K562 (cell line): Measurements from ENCODE around the gene RNPEPL1. TPM values are rescaled to one million over a fixed set of nuclear protein-coding genes. Genes with fewer than 3 reads are reported as not detected.

Experiments used
- ATAC-seq: fragments of 200-7000 bp; cut with Tn5 transposase; 3 replicates; pipeline ENCODE4 v1.9.1; 2020; ENCODE audit warnings: moderate library complexity
- BruUV-seq: library from RNA; stranded (reverse); fragments of 400-500 nt; replicated peaks from 2 replicates; lab custom pipeline; 2021; lab: Mats Ljungman, UMichigan
- CTCF ChIA-PET: fragments of 300-600 bp; formaldehyde crosslinking; extraction: SDS; loops from one replicate; lab custom pipeline; 2021; ENCODE audit warnings: low intra/inter-chr PET ratio; lab: Yijun Ruan, JAX
- POLR2A ChIA-PET: fragments of 300-600, 350-650 bp; sonication (Branson Sonifier 250); formaldehyde crosslinking; extraction: SDS; loops from one replicate; lab custom pipeline; 2021; ENCODE audit warnings: antibody characterized with exemption, inconsistent platforms; lab: Yijun Ruan, JAX
- DNase-seq, 4 experiments: peaks; one replicate each; pipeline versions ENCODE4 v3.0.0 to v3.0.0-alpha.2; 2011 to 2018; ENCODE audit warnings: low spot score in 3 of 4, mixed read lengths in 3 of 4; ENCODE audit errors: extremely low read depth in 1 of 4
- FAIRE-seq: peaks from 2 replicates; lab custom pipeline; 2011; peaks lifted over from hg19 to GRCh38; lab: Jason Lieb, UNC
- H2AFZ ChIP-seq: 2 replicates; pipeline ENCODE4 v1.6.0; 2011; ENCODE audit warnings: low read depth, low read length, control low read depth, inconsistent platforms
- H3K27ac ChIP-seq: fragments of 200-600 bp; 3 replicates; pipeline ENCODE4 v1.8.0; 2011; ENCODE audit warnings: low read depth, mild to moderate bottlenecking, control low read depth, inconsistent platforms, low read length, moderate library complexity, mixed read lengths; ENCODE audit errors: extremely low read depth
- H3K27me3 ChIP-seq, 2 experiments: fragments of 300-600 bp in 1 of 2; 2 replicates in 1 of 2; 3 replicates in 1 of 2; pipeline versions ENCODE4 v1.6.0 to v1.8.0; 2011; ENCODE audit warnings: inconsistent platforms in 2 of 2, low read length in 2 of 2, mild to moderate bottlenecking in 1 of 2, mixed read lengths in 1 of 2, moderate library complexity in 1 of 2; ENCODE audit not compliant: control insufficient read depth in 2 of 2, insufficient read depth in 2 of 2
- H3K36me3 ChIP-seq: fragments of 300-600 bp; 3 replicates; pipeline ENCODE4 v1.8.0; 2011; ENCODE audit warnings: mild to moderate bottlenecking, low read length, inconsistent platforms; ENCODE audit not compliant: control insufficient read depth, insufficient read depth
- H3K4me1 ChIP-seq, 2 experiments: fragments of 200-600 bp in 1 of 2; replicated peaks in 1 of 2; 2 replicates in 1 of 2; 3 replicates in 1 of 2; pipeline versions ENCODE4 v1.5.1 to v1.8.0; 2011; ENCODE audit warnings: inconsistent platforms in 2 of 2, low read length in 2 of 2, mild to moderate bottlenecking in 1 of 2, mixed read lengths in 1 of 2, moderate library complexity in 1 of 2; ENCODE audit not compliant: control insufficient read depth in 2 of 2, insufficient read depth in 2 of 2
- H3K4me2 ChIP-seq: 2 replicates; pipeline ENCODE4 v1.6.1; 2011; ENCODE audit warnings: low read length, control low read depth, inconsistent platforms, mixed read lengths; ENCODE audit not compliant: insufficient read depth
- H3K4me3 ChIP-seq: fragments of 200-600 bp; sonication (generic), shearing (Covaris generic); 2 replicates; pipeline ENCODE4 v1.5.1; 2016; ENCODE audit warnings: control low read depth, inconsistent platforms
- H3K79me2 ChIP-seq: fragments of 200-600 bp; 3 replicates; pipeline ENCODE4 v1.8.0; 2011; ENCODE audit warnings: low read length, inconsistent platforms; ENCODE audit not compliant: control insufficient read depth, insufficient read depth
- H3K9ac ChIP-seq, 2 experiments: 2 replicates each; pipeline versions ENCODE4 v1.6.0 to v1.6.1; 2011; ENCODE audit warnings: low read depth in 2 of 2, low read length in 2 of 2, control low read depth in 1 of 2, inconsistent platforms in 1 of 2, mild to moderate bottlenecking in 1 of 2, mixed read lengths in 1 of 2; ENCODE audit not compliant: insufficient read depth in 1 of 2
- H3K9me1 ChIP-seq: one replicate; pipeline ENCODE4 v1.6.0; 2011; ENCODE audit warnings: inconsistent platforms, mild to moderate bottlenecking, low read length, moderate library complexity; ENCODE audit not compliant: control insufficient read depth, insufficient read depth
- H3K9me3 ChIP-seq: replicated peaks from 2 replicates; pipeline ENCODE4 v1.5.1; 2011; ENCODE audit warnings: low read depth, low read length, inconsistent platforms; ENCODE audit not compliant: control insufficient read depth, insufficient read depth
- H4K20me1 ChIP-seq: replicated peaks from 2 replicates; pipeline ENCODE4 v1.6.1; 2011; ENCODE audit warnings: low read length, inconsistent platforms, mixed read lengths; ENCODE audit not compliant: control insufficient read depth, insufficient read depth
- ADNP ChIP-seq: fragments of 200-800 bp; sonication (Bioruptor generic); IDR thresholded peaks from 2 replicates; pipeline ENCODE4 v1.6.1; 2016; ENCODE audit warnings: missing genetic modification characterization, missing compliant biosample characterization
- ARHGAP35 ChIP-seq: fragments of 450-650 bp; IDR thresholded peaks from 2 replicates; pipeline ENCODE4 v1.6.1; 2018; ENCODE audit not compliant: partially characterized antibody
- BMI1 ChIP-seq: fragments of 150-350 bp; IDR thresholded peaks from 2 replicates; pipeline ENCODE4 v1.6.1; 2014; ENCODE audit warnings: low read length
- E2F3 ChIP-seq: fragments of 250-450 bp; sonication (Bioruptor Pico); IDR thresholded peaks from 2 replicates; pipeline ENCODE4 v1.4.0; 2020; ENCODE audit warnings: mild to moderate bottlenecking
- EGR1 ChIP-seq: fragments of 450-650 bp; conservative IDR thresholded peaks from 2 replicates; pipeline ENCODE4 v1.6.1; 2017; ENCODE audit warnings: mild to moderate bottlenecking
- ETV1 ChIP-seq: fragments of 450-650 bp; conservative IDR thresholded peaks from 2 replicates; pipeline ENCODE4 v1.6.1; 2016; ENCODE audit warnings: missing genetic modification characterization, control low read depth, low read depth, missing compliant biosample characterization
- GABPB1 ChIP-seq: sonication (generic); formaldehyde crosslinking; IDR thresholded peaks from 2 replicates; pipeline ENCODE4 v1.8.0; 2022; ENCODE audit warnings: mild to moderate bottlenecking, missing genetic modification reagents
- HSF4 ChIP-seq: fragments of 250-450 bp; sonication (Bioruptor Pico); IDR thresholded peaks from 2 replicates; pipeline ENCODE4 v2.1.2; 2022; ENCODE audit warnings: mild to moderate bottlenecking, moderate library complexity, borderline replicate concordance
- JUND ChIP-seq, 2 experiments: IDR thresholded peaks; 2 replicates in 1 of 2; 3 replicates in 1 of 2; pipeline ENCODE4 v1.6.1; 2011; ENCODE audit warnings: borderline replicate concordance in 2 of 2, low read depth in 2 of 2, low read length in 2 of 2, improper control_type of control experiment in 1 of 2, missing biosample characterization in 1 of 2, missing genetic modification characterization in 1 of 2, missing genetic modification reagents in 1 of 2
- KAT8 ChIP-seq: fragments of 450-650 bp; IDR thresholded peaks from 2 replicates; pipeline ENCODE4 v1.6.1; 2016; ENCODE audit warnings: low read depth, mild to moderate bottlenecking
- LCOR ChIP-seq: sonication (generic); formaldehyde crosslinking; IDR thresholded peaks from 2 replicates; pipeline ENCODE4 v1.8.0; 2022; ENCODE audit warnings: mild to moderate bottlenecking, missing genetic modification reagents
- MCM2 ChIP-seq: fragments of 450-650 bp; IDR thresholded peaks from 2 replicates; pipeline ENCODE4 v1.6.1; 2017; ENCODE audit warnings: low read depth, mild to moderate bottlenecking
- MIER1 ChIP-seq: fragments of 450-650 bp; IDR thresholded peaks from 2 replicates; pipeline ENCODE4 v1.6.1; 2016; ENCODE audit warnings: antibody characterized with exemption, mild to moderate bottlenecking, low read depth
- NUFIP1 ChIP-seq: fragments of 450-650 bp; IDR thresholded peaks from 2 replicates; pipeline ENCODE4 v1.6.1; 2018; ENCODE audit not compliant: partially characterized antibody
- SMC3 ChIP-seq: conservative IDR thresholded peaks from 2 replicates; pipeline ENCODE4 v1.6.1; 2011; ENCODE audit warnings: low read depth, low read length, improper control_type of control experiment; ENCODE audit not compliant: insufficient read depth
- SPI1 ChIP-seq: IDR thresholded peaks from 2 replicates; pipeline ENCODE4 v1.6.1; 2011; ENCODE audit warnings: low read depth, low read length, control low read depth, borderline replicate concordance
- SREBF1 ChIP-seq: fragments of 150-350 bp; IDR thresholded peaks from 2 replicates; pipeline ENCODE4 v1.6.1; 2014; ENCODE audit warnings: antibody characterized with exemption, low read depth, low read length, borderline replicate concordance
- TCF3 ChIP-seq: sonication (generic); formaldehyde crosslinking; IDR thresholded peaks from 2 replicates; pipeline ENCODE4 v1.4.0; 2020; ENCODE audit warnings: mild to moderate bottlenecking, missing genetic modification reagents
- ZNF217 ChIP-seq: sonication (generic); formaldehyde crosslinking; IDR thresholded peaks from 2 replicates; pipeline ENCODE4 v1.8.0; 2022; ENCODE audit warnings: mild to moderate bottlenecking, missing genetic modification reagents
- ZNF282 ChIP-seq: sonication (generic); formaldehyde crosslinking; IDR thresholded peaks from 2 replicates; pipeline ENCODE4 v1.8.1; 2023; ENCODE audit warnings: missing genetic modification reagents
- ZNF586 ChIP-seq: fragments of 450-650 bp; formaldehyde crosslinking; conservative IDR thresholded peaks from 2 replicates; pipeline ENCODE4 v1.4.0; 2020; ENCODE audit warnings: mild to moderate bottlenecking, moderate library complexity
- WGBS: fragments of 100-300 bp; shearing (Covaris generic); methylation state at CpG from one replicate; pipeline ENCODE4 v1.1.6; 2016; ENCODE audit warnings: low coverage, mixed read lengths; ENCODE audit not compliant: insufficient coverage; ENCODE audit errors: missing lambda C conversion rate; 5-methylcytosine and 5-hydroxymethylcytosine counted together
- in situ Hi-C: fragments of 300-500 bp; cut with MboI; formaldehyde crosslinking; loops from 4 replicates; pipeline ENCODE4 v1.15.0; 2018; ENCODE audit warnings: inconsistent platforms, mixed read lengths
- intact Hi-C: fragments of 100-400 bp; cut with micrococcal nuclease; formaldehyde crosslinking; loops from 2 replicates; pipeline ENCODE4 v1.14.2; 2022
- polyA plus RNA-seq, 8 experiments: library from polyadenylated mRNA; depleted of rRNA in 4 of 8; stranded (reverse) in 5 of 8; unstranded in 3 of 8; fragments of >200 nt; fragmentation: Nextera tagmentation in 2 of 8; fragmentation: Illumina TruSeq in 1 of 8; extraction: Ambion mirVana in 2 of 8; extraction: Trizol in 1 of 8; gene quantifications; 2 replicates each; pipeline versions ENCODE4 v1.2.1 to v1.2.3, GENCODE V29; 2011 to 2014; ENCODE audit warnings: inconsistent platforms in 1 of 8, missing spikeins in 1 of 8
- total RNA-seq, 7 experiments: library from RNA; depleted of rRNA in 6 of 7; stranded (reverse); fragments of >200 nt in 6 of 7; fragmentation: Illumina TruSeq in 2 of 7; extraction: Trizol in 2 of 7; gene quantifications; 2 replicates each; pipeline versions ENCODE4 v1.2.1 to v1.2.3, GENCODE V29; 2011 to 2021; ENCODE audit warnings: low replicate concordance in 1 of 7
- TF ChIP-seq, protein P1 (sequence below): fragments of 450-650 bp; IDR thresholded peaks from 2 replicates; pipeline ENCODE4 v1.7.0; 2016; ENCODE audit warnings: borderline replicate concordance

Gene RNPEPL1
- total and polyA plus RNA-seq, 9 of the 15 experiments (the other 6 are each of a cell fraction or from before 2014, with no cell fraction given) = 0.07 to 38.7 (median 5.6) TPM

DNA sequence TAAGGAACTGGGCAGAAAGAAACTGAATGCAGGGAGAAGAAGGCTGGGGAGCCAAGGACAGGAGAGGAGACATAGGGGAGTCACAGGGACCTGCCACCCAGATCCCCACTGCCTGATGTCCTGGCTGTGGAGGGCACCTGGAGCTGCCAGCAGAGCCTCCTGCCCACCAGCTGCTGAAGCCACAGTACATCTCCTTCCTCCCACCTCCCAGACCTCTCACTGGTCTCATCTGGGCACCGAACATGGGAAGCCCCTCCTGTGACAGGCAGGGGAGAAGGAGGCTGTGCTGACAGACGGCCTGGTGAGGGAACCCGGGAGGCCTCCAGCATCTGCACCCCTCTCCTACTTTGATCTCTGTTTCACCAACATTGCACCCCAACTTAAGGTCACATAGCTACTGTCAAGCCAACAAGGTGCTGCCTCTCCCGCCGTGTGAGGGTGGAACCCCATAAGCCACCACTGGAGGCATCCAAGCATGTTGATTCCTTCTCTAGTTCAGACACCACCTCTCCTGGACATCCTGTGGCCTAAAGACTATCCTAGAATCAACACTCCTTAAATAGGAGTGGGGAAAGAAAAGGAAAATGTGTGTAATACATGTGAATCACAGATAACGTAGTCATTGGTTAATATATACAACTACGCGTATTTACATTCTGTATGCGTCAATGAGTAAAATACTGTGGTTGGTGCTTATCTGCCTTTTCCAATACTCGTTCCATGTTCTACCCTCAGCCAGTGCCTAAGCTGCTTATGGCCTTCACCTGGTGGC, 3.5 kb upstream of the RNPEPL1 start:
- FAIRE-seq = peak; percentile 86
- in situ Hi-C loops = no loop called here
- TF ChIP-seq E2F3 (CRISPR knock-in tag) (no peak), SMC3 (no peak), TCF3 (CRISPR knock-in tag) (0 out of 2 replicates have a peak, but pooled peaks have one; percentile 7), GABPB1 (CRISPR knock-in tag) (0 out of 2 replicates have a peak, but pooled peaks have one; percentile 9), EGR1 (no peak), ZNF282 (CRISPR knock-in tag) (no peak), HSF4 (CRISPR knock-in tag) (no peak), ZNF586 (CRISPR knock-in tag) (no peak), SREBF1 (no peak), KAT8 (no peak), ADNP (no peak), ZNF217 (CRISPR knock-in tag) (no peak), MCM2 (no peak), ARHGAP35 (no peak), JUND (IDR thresholded peaks at IDR 0.05; ENCODE audit: borderline replicate concordance, low read depth, low read length) (peak; percentile 45; the same call in 1 of the 2 replicates), JUND (tag; IDR thresholded peaks at IDR 0.05; ENCODE audit: borderline replicate concordance, low read depth, low read length) (no peak; the same call in 2 of the 3 replicates), ETV1 (tag) (no peak), MIER1 (no peak), BMI1 (no peak), NUFIP1 (no peak), LCOR (CRISPR knock-in tag) (no peak; the same call in none of the 2 replicates), SPI1 (no peak)
- TF ChIP-seq, protein P1, sequence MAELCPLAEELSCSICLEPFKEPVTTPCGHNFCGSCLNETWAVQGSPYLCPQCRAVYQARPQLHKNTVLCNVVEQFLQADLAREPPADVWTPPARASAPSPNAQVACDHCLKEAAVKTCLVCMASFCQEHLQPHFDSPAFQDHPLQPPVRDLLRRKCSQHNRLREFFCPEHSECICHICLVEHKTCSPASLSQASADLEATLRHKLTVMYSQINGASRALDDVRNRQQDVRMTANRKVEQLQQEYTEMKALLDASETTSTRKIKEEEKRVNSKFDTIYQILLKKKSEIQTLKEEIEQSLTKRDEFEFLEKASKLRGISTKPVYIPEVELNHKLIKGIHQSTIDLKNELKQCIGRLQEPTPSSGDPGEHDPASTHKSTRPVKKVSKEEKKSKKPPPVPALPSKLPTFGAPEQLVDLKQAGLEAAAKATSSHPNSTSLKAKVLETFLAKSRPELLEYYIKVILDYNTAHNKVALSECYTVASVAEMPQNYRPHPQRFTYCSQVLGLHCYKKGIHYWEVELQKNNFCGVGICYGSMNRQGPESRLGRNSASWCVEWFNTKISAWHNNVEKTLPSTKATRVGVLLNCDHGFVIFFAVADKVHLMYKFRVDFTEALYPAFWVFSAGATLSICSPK = no peak

More for the DNA sequence above, 3.5 kb upstream of the RNPEPL1 start:
- H3K9me3 ChIP-seq = no peaks in the 10 kb centered on the region
- H3K4me2 ChIP-seq = peak overlapping the region; percentile 84
- POLR2A ChIA-PET = interaction anchor here (1.5 to 4.6 kb wide), 2 partner anchors 20 to 22 kb away, joined by 5 to 26 read pairs; partner anchors contain the start of gene CAPN10
- CTCF ChIA-PET = no interaction called here
- H3K9me1 ChIP-seq = no peaks in the 10 kb centered on the region
- peaks cover 40 to 71% of the 10 kb centered on the region in 2 experiments for H3K4me1 ChIP-seq
- no TSS peak for BruUV-seq
- H3K27me3 ChIP-seq = no peaks in the 10 kb centered on the region
- no peaks in the 10 kb centered on the region for H4K20me1 ChIP-seq
- DNase-seq = peak in 1 of 4 experiments; percentile 73
- H3K9ac ChIP-seq = peak overlapping the region; percentile 85 to 92
- intact Hi-C loops = loop anchor here (10.0 kb wide), 1 partner anchor 50 kb away; no protein-coding TSS in a partner anchor
- ATAC-seq = peak; percentile 27
- H3K4me3 ChIP-seq = peak overlapping the region; percentile 29
- H3K27ac ChIP-seq = peak overlapping the region; percentile 98
- peaks cover 75% of the 10 kb centered on the region for H3K79me2 ChIP-seq
- peaks cover 19% of the 10 kb centered on the region for H3K36me3 ChIP-seq
- H2AFZ ChIP-seq = peak overlapping the region; percentile 44; the same call in 1 of the 2 replicates
- 10% methylated on average over 8 of the region's 10 CpGs for WGBS
